Heart right ventricle (tissue), 16 donors: ENCODE data around the gene AS3MT. TPM values are rescaled to one million over a fixed set of nuclear protein-coding genes. Genes with fewer than 3 reads are reported as not detected.
"Not testable (repeated sequence)": the region's sequence is repeated elsewhere in the genome, so short reads cannot be mapped to it uniquely, and the experiment has no call there.

Source experiments
- ATAC-seq, 8 donors: fragments of 200-7000 bp; cut with Tn5 transposase; one replicate each; pipeline ENCODE4 v1.9.1; 2020; ENCODE audit warnings: mild to moderate bottlenecking in 8 of 8, moderate library complexity in 8 of 8, moderate number of reproducible peaks in 1 of 8
- DNase-seq, 2 donors: peaks; one replicate each; pipeline ENCODE4 v3.0.0-alpha.2; 2020
- H3K27ac ChIP-seq, 10 donors: fragments of 200-600 bp; sonication (generic) in 2 of 10; one replicate each; pipeline versions ENCODE4 v1.5.0 to v1.8.0; 2020 to 2022; ENCODE audit warnings: mild to moderate bottlenecking in 3 of 10
- H3K27me3 ChIP-seq, 7 donors: fragments of 200-600 bp; one replicate each; pipeline ENCODE4 v1.8.0; 2021 to 2022; ENCODE audit warnings: mild to moderate bottlenecking in 2 of 7
- H3K36me3 ChIP-seq, 9 donors: fragments of 200-600 bp; sonication (generic) in 1 of 9; one replicate each; pipeline versions ENCODE4 v1.5.0 to v1.8.0; 2020 to 2022; ENCODE audit warnings: mild to moderate bottlenecking in 2 of 9
- H3K4me1 ChIP-seq, 9 donors: fragments of 200-600 bp; sonication (generic) in 1 of 9; one replicate each; pipeline versions ENCODE4 v1.5.0 to v1.8.0; 2020 to 2022; ENCODE audit warnings: mild to moderate bottlenecking in 4 of 9
- H3K4me3 ChIP-seq, 10 donors: fragments of 200-600 bp; sonication (generic) in 2 of 10; one replicate each; pipeline versions ENCODE4 v1.5.0 to v1.8.0; 2020 to 2022; ENCODE audit warnings: mild to moderate bottlenecking in 7 of 10, moderate library complexity in 2 of 10
- H3K9me3 ChIP-seq, 11 donors: fragments of 200-600 bp in 10 of 11; sonication (generic) in 2 of 11; one replicate each; pipeline versions ENCODE4 v1.5.0 to v1.8.0; 2013 to 2022; ENCODE audit warnings: mild to moderate bottlenecking in 2 of 11, control low read depth in 1 of 11, moderate library complexity in 1 of 11
- WGBS, 2 donors: extraction: QIAGEN DNeasy Blood & Tissue Kit; methylation state at CpG; one replicate each; pipeline ENCODE4 v1.1.7; 2013; ENCODE audit warnings: inconsistent platforms in 1 of 2; 5-methylcytosine and 5-hydroxymethylcytosine counted together
- intact Hi-C, 10 donors: fragments of 100-400 bp; cut with DNase I; formaldehyde crosslinking; loops; one replicate each; pipeline versions ENCODE4 v1.11.1 to v1.14.2; 2022
- polyA plus RNA-seq, 2 donors: library from polyadenylated mRNA; stranded (reverse); fragments of 200-250 nt; gene quantifications; one replicate each; pipeline ENCODE4 v1.2.3, GENCODE V29; 2013
- total RNA-seq, 10 donors: library from RNA; stranded (reverse); fragmentation: NEBNext Ultra II Directional in 3 of 10; extraction: Animal tissue kit (Norgen Biotek cat#: 25700) in 3 of 10; gene quantifications; one replicate each; pipeline versions ENCODE4 v1.2.1 to v1.2.4, GENCODE V29; 2021 to 2023
- TF ChIP-seq, protein P1 (sequence below), 9 donors: fragments of 200-600 bp; sonication (generic) in 2 of 9; IDR thresholded peaks; one replicate each; pipeline versions ENCODE4 v1.5.0 to v1.8.0; 2021 to 2022; ENCODE audit warnings: antibody characterized with exemption in 9 of 9, mild to moderate bottlenecking in 5 of 9, moderate library complexity in 1 of 9
- donor health status: Arrhythmogenic right ventricular cardiomyopathy.
- donor health status: ischemic (EF 13 %, LVEDD 7.1; RV severe dilation, severe dysfunction).
- donor health status: healthy with polysubstance abuse.
- donor health status: DM: no; HTN: yes; CAD: no.
- donor health status: DM: no; HTN: no; CAD: no.
- donor health status: ischemic (EF 25% LVEDD 6.9; RV normal size, moderate dysfunction).
- donor health status: ischemic (EF 25% LVEDD 5.7; RV mildly dilated, moderate dysfunction).
- donor health status: healthy.
- donor health status: DM: yes; HTN: yes; CAD: no.
- donor health status: Ischemic cardiomyopathy.
- donor health status: ischemic (EF 35%, LVEDD 5.7; RV mildly dilated, moderate dysfunction).
- donor health status: nonischemic (EF 11% LVEDD 7.7; RV severe dilation, severe dysfunction).
- donor health status: DM: yes; HTN: yes; CAD: no.
- donor health status: PGD.
- donor health status: ischemic (EF 29% LVEDD 5.4; RV normal size, mild dysfunction).
- donor health status: nonischemic (EF 23%, LVEDD 6.1; RV moderate dilation, normal function).

AS3MT gene
- total and polyA plus RNA-seq, 12 donors: 6.6 to 59.4 (median 15.4) TPM

DNA sequence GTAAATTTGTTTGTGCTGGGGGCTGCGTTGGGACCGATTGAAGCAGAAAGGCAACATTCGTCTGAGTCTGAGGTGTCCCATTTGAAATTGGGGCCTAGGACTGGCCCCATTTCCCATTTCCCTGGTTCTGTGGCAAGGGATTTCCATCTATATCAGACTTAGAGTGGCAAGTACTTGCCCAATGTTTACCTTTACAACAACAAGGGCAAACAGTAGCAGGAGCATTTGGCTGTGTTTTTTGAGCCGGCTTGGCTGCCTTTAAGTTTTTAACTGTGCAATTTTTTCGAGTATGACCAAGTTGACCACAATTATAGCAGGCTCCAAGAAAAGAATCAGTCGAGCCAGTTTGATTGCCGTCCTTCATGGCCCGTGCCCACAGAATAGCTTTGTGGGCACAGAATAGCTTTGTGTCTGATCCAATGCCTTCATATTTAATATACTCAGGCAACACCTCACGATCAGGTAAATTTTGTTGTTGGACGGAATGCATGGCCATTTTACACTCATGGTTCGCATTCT, 27.4 kb upstream of the AS3MT start:
- intact Hi-C loops: loop anchor here in 1 of 10 donors (10.0 kb wide), 1 partner anchor 403 kb away; the partner anchor contains the start of gene RPEL1

DNA sequence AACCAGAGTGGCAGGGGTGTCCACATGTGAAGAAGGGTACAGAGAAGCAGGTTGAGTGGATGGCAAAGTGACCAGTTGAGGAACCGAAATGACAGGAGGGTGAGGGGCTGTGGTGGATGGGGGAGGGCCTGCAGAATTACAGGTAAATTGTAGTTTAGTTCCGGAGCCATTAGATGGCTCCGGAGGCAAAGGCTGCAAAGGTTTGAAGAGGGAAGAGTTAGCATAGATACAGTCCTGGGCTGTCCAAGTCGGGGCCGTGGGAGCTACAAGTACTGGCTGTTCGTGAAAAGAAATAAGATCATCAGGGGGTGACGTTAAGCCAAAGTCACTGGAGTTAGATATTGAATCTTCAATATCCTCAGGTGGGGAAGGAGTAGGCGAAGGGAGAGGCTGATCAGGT, 26.1 kb upstream of the AS3MT start:
- H3K4me3 ChIP-seq, H3K36me3 ChIP-seq, ATAC-seq, H3K27me3 ChIP-seq, H3K4me1 ChIP-seq, H3K27ac ChIP-seq, DNase-seq: not testable (repeated sequence)
- intact Hi-C loops: loop anchor here in 1 of 10 donors (10.0 kb wide), 1 partner anchor 402 kb away; the partner anchor contains the start of gene RPEL1
- 56 to 61% methylated on average over 8 of the region's 8 CpGs for WGBS, 2 donors
- peaks cover 0 to 21% (median 3%) of the 10 kb centered on the region in 11 donors for H3K9me3 ChIP-seq

More for the DNA sequence above, 27.4 kb upstream of the AS3MT start:
- WGBS, 2 donors: 84 to 88% methylated on average over 11 of the region's 11 CpGs
- DNase-seq (no peak), ATAC-seq (no peak)
- Histone ChIP-seq H3K4me1 (no peaks in the 10 kb centered on the region), H3K36me3 (no peaks in the 10 kb centered on the region), H3K9me3 (peaks cover 0 to 28% (median 3%) of the 10 kb centered on the region in 11 donors), H3K27me3 (peaks cover 0 to 3% (median 0%) of the 10 kb centered on the region in 7 donors), H3K27ac (no peak overlapping the region), H3K4me3 (no peak overlapping the region)
- TF ChIP-seq, protein P1, sequence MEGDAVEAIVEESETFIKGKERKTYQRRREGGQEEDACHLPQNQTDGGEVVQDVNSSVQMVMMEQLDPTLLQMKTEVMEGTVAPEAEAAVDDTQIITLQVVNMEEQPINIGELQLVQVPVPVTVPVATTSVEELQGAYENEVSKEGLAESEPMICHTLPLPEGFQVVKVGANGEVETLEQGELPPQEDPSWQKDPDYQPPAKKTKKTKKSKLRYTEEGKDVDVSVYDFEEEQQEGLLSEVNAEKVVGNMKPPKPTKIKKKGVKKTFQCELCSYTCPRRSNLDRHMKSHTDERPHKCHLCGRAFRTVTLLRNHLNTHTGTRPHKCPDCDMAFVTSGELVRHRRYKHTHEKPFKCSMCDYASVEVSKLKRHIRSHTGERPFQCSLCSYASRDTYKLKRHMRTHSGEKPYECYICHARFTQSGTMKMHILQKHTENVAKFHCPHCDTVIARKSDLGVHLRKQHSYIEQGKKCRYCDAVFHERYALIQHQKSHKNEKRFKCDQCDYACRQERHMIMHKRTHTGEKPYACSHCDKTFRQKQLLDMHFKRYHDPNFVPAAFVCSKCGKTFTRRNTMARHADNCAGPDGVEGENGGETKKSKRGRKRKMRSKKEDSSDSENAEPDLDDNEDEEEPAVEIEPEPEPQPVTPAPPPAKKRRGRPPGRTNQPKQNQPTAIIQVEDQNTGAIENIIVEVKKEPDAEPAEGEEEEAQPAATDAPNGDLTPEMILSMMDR (IDR thresholded peaks at IDR 0.05): no peak

DNA sequence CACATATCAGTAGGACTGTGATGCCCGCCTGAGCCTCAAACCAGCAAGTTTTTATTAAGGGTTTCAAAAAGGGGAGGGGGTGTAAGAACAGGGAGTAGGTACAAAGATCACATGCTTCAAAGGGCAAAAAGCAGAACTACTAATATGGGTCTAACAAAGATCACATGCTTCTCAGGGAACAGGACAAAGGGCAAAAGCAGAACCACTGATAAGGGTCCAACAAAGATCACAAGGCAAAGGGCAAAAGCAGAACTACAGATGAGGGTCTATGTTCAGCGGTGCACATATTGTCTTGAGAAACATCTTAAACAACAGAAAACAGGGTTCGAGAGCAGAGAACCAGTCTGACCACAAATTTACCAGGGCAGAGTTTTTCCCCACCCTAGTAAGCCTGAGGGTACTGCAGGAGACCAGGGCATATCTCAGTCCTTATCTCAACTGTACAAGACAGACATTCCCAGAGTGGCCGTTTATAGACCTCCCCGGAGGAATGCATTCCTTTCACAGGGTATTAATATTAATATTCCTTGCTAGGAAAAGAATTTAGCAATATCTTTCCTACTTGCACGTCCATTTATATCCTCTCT, 25.0 kb upstream of the AS3MT start:
- not testable (repeated sequence) for H3K27ac ChIP-seq, H3K36me3 ChIP-seq, H3K4me1 ChIP-seq, H3K4me3 ChIP-seq, H3K27me3 ChIP-seq, DNase-seq, ATAC-seq
- intact Hi-C loops: loop anchor here in 1 of 10 donors (10.0 kb wide), 1 partner anchor 401 kb away; the partner anchor contains the start of gene RPEL1
- WGBS, 2 donors: 75 to 80% methylated on average over 6 of the region's 6 CpGs
- peaks cover 0 to 11% (median 0%) of the 10 kb centered on the region in 11 donors for H3K9me3 ChIP-seq

DNA sequence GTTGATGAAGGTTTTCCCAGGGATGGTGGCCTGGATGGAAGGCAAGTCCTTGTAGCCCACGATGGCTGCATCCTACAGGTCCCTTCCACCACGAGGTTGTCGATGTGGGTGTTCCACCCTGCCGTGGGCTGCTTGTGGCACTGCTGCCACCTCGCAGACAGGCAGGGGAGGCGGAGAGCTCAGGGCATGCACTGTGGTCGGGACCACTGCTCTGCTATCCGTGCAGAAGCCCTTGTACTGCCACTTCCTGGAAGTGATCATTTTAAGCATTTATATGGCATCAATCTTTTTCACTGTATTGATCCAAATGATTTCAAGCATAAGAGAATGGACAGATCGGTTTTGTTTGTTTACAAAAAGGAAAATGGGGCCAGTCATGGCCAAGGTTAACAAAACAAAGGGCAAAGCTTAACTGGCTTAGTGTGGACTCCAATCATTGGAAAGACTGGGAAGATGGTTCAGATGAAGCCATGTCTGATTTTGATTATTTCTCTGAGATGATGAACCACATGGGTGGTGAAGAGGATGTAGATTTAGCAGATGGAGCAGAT, 23.8 kb upstream of the AS3MT start:
- no peak for DNase-seq

DNA sequence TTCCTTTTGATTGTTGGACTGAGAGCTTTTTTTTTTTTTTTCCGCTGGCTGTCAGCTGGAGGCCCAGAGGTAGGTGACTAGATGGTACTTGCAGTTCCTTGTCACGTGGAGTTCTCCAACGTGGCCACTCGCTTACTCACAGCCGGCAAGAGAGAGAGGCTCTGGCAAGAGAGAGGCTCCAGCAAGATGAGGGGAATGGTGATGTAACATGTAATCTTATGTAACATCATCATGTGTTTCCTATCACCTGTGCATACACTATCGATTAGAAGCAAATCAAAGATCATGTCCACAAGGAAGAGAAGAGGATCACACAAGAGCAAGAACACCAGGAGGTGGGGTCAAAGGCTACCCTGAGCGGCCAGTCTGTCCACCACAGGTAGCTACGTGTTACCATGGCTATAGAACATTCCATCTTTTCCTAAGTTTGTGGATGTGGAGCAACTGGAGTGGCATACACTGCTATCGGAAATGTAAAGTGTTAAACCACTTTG, 19.2 kb upstream of the AS3MT start:
- Histone ChIP-seq H3K4me3 (no peak overlapping the region), H3K36me3 (no peaks in the 10 kb centered on the region), H3K9me3 (no peaks in the 10 kb centered on the region), H3K27me3 (no peaks in the 10 kb centered on the region), H3K27ac (no peak overlapping the region), H3K4me1 (peaks cover 0 to 12% (median 8%) of the 10 kb centered on the region in 9 donors)
- WGBS, 2 donors: 82 to 83% methylated on average over 9 of the region's 9 CpGs
- DNase-seq: no peak
- TF ChIP-seq, protein P1 (IDR thresholded peaks at IDR 0.05): no peak
- intact Hi-C loops: no loop called here
- no peak for ATAC-seq

More for the DNA sequence above, 23.8 kb upstream of the AS3MT start:
- H3K4me3 ChIP-seq: no peak overlapping the region
- H3K4me1 ChIP-seq: no peaks in the 10 kb centered on the region
- WGBS, 2 donors: 87% methylated on average over 9 of the region's 9 CpGs
- no peaks in the 10 kb centered on the region for H3K36me3 ChIP-seq
- intact Hi-C loops: loop anchor here in 1 of 10 donors (10.0 kb wide), 1 partner anchor 399 kb away; the partner anchor contains the start of gene RPEL1
- no peak overlapping the region for H3K27ac ChIP-seq
- ATAC-seq: no peak
- H3K27me3 ChIP-seq: peaks cover 0 to 3% (median 0%) of the 10 kb centered on the region in 7 donors
- H3K9me3 ChIP-seq: peaks cover 0 to 11% (median 0%) of the 10 kb centered on the region in 11 donors
- TF ChIP-seq, protein P1 (IDR thresholded peaks at IDR 0.05): no peak

DNA sequence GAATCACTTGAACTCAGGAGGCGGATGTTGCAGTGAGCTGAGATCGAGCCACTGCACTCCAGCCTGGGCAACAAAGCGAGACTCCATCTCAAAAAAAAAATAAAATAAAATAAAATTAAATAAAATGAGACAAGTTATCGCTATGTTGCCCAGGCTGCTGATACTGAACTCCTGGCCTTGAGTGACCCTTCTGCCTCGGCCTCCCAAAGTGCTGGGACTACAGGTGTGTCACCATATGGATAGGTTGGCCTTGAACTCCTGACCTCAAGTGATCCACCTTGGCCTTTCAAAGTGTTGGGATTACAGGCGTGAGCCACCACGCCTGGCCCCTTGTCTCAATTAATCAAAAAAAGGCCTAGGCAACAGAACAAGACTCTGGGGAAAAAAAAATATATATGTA, 16.0 kb upstream of the AS3MT start:
- Histone ChIP-seq H3K4me3 (peak overlapping the region in 2 of 10 donors; percentile 79 to 86), H3K4me1 (peaks cover 0 to 30% (median 23%) of the 10 kb centered on the region in 9 donors)
- DNase-seq, H3K9me3 ChIP-seq, H3K36me3 ChIP-seq, H3K27ac ChIP-seq, intact Hi-C loops, ATAC-seq, H3K27me3 ChIP-seq: not testable (repeated sequence)
- 97% methylated on average over 7 of the region's 7 CpGs for whole genome bisulfite sequencing, 2 donors

DNA sequence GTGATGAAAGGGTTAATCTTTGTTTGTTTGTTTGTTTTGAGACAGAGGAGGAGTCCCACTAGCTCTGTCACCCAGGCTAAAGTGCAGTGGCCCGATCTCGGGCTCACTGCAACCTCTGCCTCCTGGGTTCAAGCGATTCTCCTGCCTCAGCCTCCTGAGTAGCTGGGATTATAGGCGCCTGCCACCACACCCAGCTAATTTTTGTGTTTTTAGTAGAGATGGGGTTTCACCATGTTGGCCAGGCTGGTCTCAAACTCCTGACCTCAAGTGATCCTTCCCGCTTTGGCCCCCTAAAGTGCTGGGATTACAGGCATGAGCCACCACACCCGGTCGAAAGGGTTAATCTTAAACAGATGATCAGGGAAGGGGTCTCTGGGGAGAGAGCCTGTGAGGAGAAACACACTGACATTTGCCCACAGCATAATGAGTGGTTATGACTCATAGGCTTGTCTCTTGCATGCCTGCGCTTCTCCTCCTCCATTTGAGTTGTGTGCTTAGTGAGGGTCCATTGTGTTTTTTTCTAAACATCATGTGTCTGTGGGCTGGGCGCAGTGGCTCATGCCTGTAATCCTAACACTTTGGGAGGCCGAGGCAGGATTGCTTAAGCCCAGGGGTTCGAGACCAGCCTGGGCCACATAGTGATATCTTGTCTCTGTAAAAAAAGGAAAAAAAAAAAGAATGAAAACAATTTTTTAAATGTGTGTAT, 13.4 kb upstream of the AS3MT start:
- H3K4me1 ChIP-seq: peaks cover 0 to 43% (median 34%) of the 10 kb centered on the region in 9 donors
- WGBS, 2 donors: 69 to 77% methylated on average over 10 to 11 of the region's 11 CpGs
- H3K9me3 ChIP-seq, intact Hi-C loops, ATAC-seq, DNase-seq, H3K4me3 ChIP-seq, H3K27me3 ChIP-seq: not testable (repeated sequence)
- H3K36me3 ChIP-seq: peaks cover 0 to 19% (median 7%) of the 10 kb centered on the region in 9 donors
- H3K27ac ChIP-seq: peak overlapping the region in 3 of 10 donors; percentile 20 to 38 (median 31)
